HG03558 (cell line): ENCODE results near the gene GIMAP1.
"Not testable (repeated sequence)": the region's sequence is repeated elsewhere in the genome, so short reads cannot be mapped to it uniquely, and the experiment has no call there.

Experiments used
- ATAC-seq: cut with Tn5 transposase; IDR thresholded peaks from one replicate; pipeline ENCODE4 v1.9.1; 2021; ENCODE audit warnings: moderate number of reproducible peaks; ENCODE audit not compliant: unreplicated experiment; ENCODE audit errors: extremely low read depth

Gene GIMAP1

DNA sequence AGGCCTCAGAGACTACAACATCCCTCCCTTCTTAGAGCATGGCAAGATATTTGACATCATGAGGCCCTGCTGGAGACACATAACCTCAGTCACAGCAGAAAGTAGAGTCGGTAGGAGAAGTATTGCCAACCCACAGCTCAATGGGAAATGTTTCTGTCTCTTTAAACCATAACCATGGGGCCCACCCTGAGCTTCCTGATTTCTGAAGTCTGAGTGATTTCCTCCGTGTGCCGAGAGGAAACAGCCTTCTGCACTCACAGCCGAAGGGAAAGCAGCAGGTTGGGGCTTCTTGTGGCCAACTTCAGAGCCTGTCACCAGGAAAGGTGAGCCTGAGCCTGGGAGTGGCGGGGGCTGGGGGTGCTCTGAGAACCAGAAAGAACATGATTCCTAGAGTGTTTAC, at the start of gene GIMAP1:
Gene GIMAP1, plus strand, starts transcription at position 246 of the 400 bp plus-strand sequence. CDS start 2,435 bp downstream, outside the sequence.
- ATAC-seq: no peak

DNA sequence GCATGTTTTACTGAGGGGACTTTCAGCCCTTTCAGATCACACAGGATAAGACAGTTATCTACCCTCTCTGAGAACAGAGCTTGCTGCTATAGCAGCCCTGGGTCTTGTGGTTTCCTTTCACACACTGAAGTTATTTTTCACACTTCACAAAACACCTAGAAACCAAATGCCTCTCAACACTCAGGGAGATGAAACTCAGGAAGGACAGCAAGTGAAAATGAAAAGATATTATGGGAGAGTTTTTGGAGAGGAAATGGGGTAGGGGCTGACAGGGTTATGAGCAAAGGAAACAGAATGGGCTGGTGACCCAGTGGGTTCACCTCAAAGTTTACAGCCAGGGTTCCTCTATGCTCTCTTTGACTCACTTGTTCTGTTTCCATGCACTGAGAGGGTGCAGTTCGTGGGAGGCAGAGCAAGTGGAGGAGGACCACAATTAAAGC, 47.9 kb upstream of the GIMAP1 start:
- ATAC-seq: peak; percentile 63

- ATAC-seq: no peak
Measured at GRCh38 chr7:150668977-150669376, 47.4 kb upstream of the GIMAP1 start.

GRCh38 chr7:150671798-150672585, 44.4 kb upstream of the GIMAP1 start:
- not testable (repeated sequence) for ATAC-seq

DNA sequence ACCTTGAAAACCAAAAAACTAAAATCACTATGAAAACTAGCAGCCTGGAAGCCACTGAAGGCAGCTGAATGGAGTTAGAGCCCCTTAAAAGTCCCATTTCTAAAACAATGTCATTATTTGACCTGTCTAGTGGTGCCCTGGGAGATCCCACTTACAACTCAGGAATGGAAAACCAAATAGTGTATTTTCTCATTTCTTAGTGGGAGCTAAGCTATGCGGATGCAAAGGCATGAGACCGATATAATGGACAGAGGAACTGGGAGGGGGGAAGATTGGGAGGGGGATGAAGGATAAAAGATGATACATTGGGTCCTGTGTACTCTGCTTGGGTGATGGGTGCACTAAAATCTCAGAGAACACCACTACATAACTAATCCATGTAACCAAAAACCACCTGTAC, 40.7 kb upstream of the GIMAP1 start:
- no peak for ATAC-seq

- ATAC-seq: not testable (repeated sequence)
Measured at GRCh38 chr7:150676276-150676675, 40.1 kb upstream of the GIMAP1 start.

DNA sequence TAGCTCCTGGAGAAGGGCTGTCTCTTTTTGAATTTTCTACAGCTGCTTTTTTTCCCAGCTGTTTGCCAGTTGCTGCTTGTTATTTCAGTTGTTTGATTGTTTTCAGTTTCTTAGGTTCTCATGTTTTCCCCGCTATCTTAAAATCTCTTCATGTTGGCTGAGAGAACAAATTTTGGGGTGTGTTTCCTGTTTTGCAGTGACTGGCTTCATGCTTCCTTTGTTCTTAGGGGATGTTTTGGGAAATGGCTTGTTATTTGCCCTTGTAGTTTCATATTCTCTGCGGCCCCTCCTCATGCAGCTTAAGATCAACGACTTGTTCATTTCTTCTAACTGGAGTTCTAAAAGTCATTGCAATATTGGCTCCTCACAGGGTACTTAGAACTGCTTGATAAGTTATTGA, 39.6 kb upstream of the GIMAP1 start:
- ATAC-seq: not testable (repeated sequence)

GRCh38 chr7:150678601-150679000, 37.8 kb upstream of the GIMAP1 start:
- not testable (repeated sequence) for ATAC-seq

DNA sequence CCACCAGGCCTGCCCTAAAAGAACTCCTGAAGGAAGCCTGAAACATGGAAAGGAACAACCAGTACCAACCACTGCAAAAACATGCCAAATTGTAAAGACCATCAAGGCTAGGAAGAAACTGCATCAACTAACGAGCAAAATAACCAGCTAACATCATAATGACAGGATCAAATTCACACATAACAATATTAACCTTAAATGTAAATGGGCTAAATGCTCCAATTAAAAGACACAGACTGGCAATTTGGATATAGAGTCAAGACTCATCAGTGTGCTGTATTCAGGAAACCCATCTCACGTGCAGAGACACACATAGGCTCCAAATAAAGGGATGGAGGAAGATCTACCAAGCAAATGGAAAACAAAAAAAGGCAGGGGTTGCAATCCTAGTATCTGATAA, 36.0 kb upstream of the GIMAP1 start:
- ATAC-seq: not testable (repeated sequence)

DNA sequence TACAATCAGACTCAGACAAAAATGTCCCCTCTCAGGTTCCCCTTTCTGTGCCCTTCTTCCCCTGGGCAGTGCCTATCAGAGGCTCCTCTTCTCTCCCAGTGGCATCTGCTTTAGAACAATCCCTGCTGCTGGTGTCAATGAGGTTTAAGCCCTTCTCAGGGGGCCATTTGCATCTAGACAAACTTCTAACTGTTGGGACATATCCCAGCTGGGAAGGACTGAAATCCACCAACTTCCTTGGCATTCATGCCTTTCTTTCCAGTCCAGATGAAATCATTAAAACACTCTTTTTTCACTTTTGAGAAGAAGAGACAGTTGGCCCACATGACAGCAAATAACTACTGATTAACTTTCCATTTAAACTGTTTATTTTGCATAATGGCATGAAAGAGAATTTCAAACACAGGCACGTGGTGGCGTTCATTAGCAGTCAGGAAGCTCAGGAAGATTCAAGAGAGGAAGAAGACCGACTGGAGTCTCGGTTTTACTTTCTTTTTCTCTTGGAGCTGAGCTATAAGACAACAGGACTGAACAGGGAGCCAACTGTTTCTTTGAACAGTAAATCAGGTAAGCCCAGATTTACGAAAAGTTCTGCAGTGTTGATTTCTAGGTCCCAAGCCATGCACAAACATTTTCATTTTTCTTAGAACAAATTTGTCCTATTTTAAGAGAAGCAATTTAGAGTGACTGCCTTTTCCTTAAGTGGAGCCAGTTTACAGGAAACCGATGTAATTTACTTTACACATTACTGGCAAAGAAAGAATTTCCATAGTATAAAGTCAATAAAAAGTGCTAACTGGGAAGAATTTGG, 31.0 kb upstream of the GIMAP1 start, which contains the start of gene GIMAP2:
Gene GIMAP2, plus strand, starts transcription at position 488 of the 811 bp plus-strand sequence. CDS start 1,354 bp downstream, outside the sequence.
- peak; percentile 84 for ATAC-seq

DNA sequence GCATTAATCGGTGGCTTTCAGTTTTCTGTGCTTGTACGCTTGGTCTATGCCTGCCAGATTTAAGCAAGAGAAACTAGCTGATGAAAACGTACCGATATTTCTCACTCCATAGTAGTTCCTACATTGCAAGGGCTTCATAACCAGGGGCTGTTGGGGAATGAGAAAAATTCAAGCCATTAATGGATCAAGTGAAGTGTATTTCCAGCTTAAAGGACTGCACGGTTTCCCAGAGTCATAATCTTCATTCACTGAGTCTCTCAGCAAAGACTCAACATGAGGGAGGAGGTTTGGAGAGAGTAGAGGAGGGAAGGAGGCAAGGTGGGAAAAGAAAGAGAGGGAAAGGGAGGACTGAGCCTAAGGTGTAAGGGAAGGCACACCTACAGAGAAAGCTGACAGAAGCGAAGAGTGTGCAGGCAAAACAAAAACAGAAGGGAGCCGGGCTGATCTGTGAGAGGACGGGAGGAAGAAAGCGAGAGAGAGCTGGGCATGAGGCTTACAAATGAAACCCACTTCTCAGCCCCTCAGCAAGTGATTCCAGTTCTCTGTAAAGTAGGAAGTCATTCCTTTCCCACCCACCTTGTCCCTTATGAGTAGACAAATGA, 30.3 kb upstream of the GIMAP1 start:
- peak; percentile 8 for ATAC-seq

- ATAC-seq: no peak
Measured at GRCh38 chr7:150688630-150689029, 27.8 kb upstream of the GIMAP1 start.

DNA sequence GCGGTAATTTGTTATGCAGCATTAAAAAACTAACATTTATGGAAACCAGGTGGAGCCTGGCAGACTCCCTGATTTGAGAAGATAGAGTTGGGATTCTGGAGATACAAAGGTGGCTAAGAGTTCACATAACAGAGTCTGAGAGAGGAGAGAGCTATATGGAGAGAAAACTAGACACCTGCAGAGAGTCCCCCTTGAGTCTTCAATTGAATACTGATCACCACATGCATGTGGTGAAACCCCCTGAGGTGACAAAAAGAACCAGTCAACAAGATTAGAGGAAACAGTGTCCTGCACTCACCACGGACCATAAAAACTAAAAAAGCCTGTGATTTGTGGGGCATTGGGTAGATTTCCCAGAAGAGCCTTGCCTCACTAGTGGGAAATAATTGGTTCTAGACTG, 20.8 kb upstream of the GIMAP1 start:
- no peak for ATAC-seq

- ATAC-seq: no peak
Measured at GRCh38 chr7:150703209-150703608, 13.2 kb upstream of the GIMAP1 start.

DNA sequence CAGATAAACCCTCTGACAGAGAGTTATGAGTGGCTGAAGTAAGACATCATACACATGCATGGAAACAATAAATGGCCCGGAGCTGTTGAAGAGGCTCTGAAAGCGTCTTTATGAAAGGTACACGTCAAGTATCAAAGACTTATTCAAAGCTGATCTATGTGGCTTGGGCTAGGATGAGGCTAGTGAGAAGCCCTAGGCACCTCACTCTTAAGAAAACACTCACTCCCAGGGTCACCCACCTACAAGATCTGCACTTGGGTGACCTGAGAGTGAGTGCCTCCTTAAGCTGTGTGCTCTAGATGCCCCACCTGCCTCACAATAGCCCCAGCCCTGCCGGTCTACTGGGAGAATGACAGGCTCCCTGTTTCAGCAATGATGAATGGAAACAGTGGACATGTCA, 1.1 kb upstream of the GIMAP1 start:
- ATAC-seq: no peak

DNA sequence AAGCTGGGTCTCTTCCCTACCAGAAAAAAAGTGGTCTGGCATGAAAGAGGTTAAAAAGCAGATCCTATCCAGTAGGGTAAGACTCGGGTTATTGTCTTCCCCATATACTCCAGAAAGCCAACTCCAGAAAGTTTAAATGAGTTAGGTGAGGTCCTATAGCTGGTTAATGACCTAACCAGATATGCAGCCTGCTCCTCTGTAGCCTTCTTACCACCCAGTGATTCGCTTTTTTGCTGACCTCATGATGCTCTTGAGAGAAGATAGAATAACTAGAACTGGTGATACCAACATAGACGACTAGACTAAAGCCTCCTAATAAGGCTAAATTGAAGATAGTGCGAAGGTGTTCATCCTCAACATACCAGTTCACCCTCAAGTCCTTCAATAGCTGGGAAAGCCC, 675 bp upstream of the GIMAP1 start:
- no peak for ATAC-seq

DNA sequence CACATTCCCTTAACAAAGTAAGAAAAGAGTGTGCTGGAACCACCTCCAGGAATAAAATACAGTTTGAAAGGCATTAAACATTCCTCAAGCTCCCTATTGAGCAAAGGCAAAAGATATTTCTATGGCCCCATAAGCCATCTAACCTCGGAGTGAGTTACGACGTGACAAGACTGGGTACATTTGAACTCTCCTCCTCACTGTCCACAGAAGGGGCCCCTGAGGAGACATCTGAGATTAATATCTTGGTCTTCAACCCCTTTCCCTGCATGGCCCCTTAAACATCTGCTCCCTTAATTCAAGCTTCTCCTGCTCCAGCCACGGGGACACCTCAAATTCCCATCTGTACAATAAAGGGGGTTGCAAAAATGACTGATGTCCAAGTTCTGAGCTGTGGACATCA, 526 bp downstream of the GIMAP1 start:
- ATAC-seq: no peak

DNA sequence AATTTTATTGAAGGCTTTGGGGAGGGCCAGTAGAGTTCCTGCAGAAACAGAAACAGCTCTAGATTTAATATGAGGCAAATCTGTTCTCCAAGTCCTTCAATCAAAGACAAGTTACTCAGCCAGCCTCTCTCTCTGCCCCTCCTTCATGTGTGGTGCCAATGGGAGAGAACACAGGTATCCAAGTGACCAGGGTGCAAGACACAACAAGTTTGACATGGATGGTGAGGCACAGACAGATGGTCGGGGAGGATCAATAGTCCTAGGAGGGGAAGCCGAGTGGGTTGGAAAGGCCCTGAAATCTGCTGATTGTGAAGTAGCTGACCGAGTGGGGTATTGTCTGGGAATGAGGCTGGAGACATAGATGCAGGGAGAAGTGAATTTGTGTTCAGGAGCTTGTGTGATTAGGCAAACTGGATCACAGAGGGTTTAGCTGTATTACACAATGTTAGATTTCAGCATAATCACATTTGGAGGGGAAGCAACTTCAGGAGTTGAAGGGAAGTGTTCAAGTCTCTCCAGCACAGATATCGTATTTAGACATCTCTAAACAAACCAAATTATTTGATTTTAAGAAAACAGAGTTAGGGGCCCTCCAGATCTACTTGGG, 1.5 kb downstream of the GIMAP1 start:
- no peak for ATAC-seq

- no peak for ATAC-seq
Measured at GRCh38 chr7:150719436-150719835, 3.0 kb downstream of the GIMAP1 start.
